ENCODE data around the gene METTL4.

DNA sequence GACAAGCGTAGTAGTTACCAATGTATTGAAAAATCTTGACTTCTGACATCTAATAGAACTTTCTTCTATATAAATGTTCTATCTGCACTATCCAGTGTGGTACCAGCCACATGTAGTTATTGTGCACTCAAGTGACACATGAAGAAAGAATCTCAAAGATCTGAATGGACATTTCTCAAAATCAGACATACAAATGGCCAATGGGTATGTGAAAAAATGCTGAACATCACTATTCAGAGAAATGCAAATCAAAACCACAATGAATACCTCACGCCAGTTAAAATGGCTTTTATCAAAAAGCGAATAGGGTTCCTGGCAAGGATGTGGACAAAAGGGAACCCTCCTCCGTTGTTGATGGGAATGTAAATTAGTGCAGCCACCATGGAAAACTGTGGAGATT, 46.7 kb upstream of the METTL4 start:
- TF ChIP-seq, protein P1, sequence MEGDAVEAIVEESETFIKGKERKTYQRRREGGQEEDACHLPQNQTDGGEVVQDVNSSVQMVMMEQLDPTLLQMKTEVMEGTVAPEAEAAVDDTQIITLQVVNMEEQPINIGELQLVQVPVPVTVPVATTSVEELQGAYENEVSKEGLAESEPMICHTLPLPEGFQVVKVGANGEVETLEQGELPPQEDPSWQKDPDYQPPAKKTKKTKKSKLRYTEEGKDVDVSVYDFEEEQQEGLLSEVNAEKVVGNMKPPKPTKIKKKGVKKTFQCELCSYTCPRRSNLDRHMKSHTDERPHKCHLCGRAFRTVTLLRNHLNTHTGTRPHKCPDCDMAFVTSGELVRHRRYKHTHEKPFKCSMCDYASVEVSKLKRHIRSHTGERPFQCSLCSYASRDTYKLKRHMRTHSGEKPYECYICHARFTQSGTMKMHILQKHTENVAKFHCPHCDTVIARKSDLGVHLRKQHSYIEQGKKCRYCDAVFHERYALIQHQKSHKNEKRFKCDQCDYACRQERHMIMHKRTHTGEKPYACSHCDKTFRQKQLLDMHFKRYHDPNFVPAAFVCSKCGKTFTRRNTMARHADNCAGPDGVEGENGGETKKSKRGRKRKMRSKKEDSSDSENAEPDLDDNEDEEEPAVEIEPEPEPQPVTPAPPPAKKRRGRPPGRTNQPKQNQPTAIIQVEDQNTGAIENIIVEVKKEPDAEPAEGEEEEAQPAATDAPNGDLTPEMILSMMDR (IDR thresholded peaks at IDR 0.05; ENCODE audit: poor library complexity), result no peak
- no peak for TF ChIP-seq EZH2phosphoT487 (IDR thresholded peaks at IDR 0.05; ENCODE audit: low read depth, severe bottlenecking, unreplicated experiment)
- no peak for TF ChIP-seq EZH2 (IDR thresholded peaks at IDR 0.05; ENCODE audit: borderline replicate concordance)
